Measurements from ENCODE around the gene GRID1.
"Not testable (repeated sequence)": the region's sequence is repeated elsewhere in the genome, so short reads cannot be mapped to it uniquely, and the experiment has no call there.

Gene GRID1

GRCh38 chr10:85781404-85781803 lies 585.2 kb downstream of the GRID1 start:
- DNase-seq: no peak

GRCh38 chr10:85778074-85778473 lies 588.5 kb downstream of the GRID1 start:
- DNase-seq: no peak

DNA sequence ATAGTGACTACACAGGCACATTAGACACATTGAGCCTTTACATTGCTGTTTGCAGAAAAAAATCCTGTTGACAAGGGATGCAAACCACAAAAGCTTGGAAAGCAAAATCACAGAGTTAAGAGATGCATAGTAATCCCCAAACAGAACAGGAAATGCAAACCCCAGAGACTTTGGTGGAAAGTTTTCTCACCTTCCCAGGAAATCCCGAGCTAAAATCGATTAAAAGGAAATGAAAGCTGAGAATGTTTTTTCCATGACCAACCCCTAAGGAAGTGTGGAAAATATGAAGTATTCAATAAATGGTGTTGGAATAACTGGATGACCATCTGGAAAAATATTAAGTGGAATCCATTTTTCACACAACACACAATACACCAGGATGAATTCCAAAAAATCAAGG lies 598.7 kb downstream of the GRID1 start:
- no peak for DNase-seq

DNA sequence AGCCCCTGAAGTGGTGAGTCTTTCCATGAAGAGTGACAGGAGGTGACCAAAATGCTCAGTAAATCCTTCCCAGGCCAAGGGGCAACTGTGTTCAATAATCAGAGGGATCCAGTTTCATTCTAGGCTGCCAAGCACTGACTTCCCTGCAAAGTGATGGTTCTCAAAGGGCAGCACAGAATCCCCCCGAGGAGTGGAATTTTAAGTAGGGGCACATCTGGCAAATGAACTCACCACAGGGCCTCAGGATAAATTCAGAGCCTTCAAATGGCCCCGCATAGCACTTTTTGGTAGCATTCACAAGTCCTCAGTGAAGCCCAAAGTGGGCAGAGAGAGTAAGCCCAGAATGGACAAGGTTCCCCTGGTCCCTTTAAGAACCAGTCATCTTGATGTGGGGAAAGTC lies 602.5 kb downstream of the GRID1 start:
- DNase-seq: no peak

DNA sequence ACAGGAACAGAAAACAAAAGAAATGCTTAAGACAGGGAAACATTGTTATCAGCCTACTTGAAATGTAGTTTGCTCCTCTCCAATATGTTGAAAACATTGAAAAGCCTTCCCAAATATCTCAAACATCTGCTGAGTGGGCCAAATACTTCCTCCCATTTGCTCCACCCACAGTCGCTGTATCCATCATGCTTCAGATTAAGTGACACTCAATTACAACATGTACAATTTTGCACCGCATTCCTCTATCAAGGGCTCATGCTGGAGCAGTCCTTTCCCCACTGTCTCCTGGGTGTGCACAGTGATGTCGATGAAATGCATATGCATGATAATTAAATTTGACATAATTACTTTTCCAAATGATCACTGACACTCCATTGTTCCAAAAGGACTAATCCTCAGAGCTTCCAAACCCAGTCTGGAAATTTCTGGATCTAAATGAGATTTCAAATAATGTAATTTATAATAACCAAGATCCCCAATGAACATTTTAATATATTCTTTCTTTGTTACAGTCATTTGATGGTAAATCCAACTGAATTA lies 604.6 kb downstream of the GRID1 start:
- DNase-seq: no peak

GRCh38 chr10:85741626-85742300 lies 624.8 kb downstream of the GRID1 start:
- no peak for DNase-seq

DNA sequence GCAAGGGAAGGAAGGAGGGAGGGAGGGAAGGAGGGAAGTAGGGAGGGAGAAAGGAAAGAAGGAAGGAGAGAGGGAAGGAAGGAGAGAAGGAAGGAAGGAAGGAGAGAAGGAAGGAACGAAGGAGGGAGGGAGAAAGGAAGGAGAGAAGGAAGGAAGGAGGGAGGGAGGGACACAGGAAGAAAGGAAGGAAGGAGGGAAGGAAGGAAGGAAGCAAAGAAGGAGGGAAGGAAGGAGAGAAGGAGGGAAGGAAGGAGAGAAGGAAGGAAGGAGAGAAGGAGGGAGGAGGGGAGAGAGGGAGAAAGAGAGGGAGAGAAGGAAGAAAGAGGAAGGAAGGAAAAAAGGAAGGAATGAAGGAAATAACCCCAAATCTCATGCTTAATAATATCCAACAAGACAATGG lies 630.6 kb downstream of the GRID1 start:
- DNase-seq: no peak

- DNase-seq: no peak
These were observed 631.8 kb downstream of the GRID1 start for GRCh38 chr10:85734791-85735190.

GRCh38 chr10:85724215-85724614 lies 642.4 kb downstream of the GRID1 start:
- no peak for DNase-seq

DNA sequence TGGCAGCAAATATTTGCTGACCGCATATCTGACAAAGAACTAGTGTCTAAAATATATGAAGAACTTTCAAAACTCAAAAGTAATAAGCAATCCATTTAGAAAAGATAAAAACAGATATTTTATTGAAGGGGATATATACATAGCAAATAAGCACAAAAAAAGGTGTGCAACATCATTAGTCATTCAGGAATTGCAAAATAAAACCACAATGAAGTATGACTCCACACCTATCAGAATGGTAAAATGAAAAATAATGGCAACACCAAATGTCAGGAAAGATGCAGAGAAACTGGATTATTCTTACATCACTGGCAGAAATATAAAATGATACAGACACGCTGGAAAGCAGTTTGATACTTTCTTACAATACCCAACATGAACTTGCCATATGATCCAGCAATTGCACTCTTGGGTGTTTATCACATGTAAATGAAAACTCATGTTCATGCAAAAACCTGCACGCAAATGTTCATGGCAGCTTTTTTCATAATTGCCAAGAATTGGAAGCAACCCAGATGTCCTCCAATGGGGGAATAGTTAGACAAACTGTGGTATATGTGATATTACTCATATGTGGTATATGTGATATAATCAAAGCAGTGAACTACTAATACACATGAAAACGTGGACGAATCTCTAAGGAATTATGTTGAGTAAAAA lies 645.5 kb downstream of the GRID1 start:
- DNase-seq: no peak

DNA sequence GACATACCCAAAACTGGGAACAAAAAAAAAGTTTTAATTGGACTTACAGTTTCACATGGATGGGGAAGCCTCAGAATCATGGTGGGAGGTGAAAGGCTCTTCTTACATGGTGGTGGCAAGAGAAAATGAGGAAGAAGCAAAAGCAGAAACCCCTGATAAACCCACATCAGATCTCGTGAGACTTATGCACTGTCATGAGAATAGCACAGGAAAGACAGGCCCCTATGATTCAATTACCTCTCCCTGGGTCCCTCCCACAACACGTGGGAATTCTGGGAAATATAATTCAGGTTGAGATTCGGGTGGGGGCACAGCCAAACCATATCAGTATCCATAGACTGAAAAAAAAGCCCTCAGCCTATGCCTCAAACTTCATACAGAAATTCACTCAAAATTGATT lies 647.2 kb downstream of the GRID1 start:
- DNase-seq: no peak

- no peak for DNase-seq
These were observed 652.7 kb downstream of the GRID1 start for GRCh38 chr10:85713885-85714284.

DNA sequence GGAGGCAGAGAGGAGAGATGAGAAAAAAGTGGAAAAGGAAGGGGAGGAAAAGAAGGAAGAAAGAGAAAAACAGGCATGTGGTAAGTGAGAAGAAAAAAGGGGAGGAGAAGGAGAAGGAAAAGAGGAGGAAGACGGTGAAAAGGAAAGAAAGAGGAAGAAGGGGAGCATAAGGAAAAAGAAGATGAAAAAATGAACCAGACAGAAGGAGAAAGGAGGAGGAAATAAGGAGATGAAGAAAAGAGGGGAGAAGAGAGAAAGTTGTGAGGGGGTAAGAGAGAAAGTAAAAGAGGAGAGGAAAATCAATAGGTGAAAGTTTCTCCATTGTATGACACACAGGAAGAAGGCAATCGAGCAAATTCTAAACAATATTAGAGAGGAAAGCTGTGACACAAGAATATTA lies 663.8 kb downstream of the GRID1 start:
- no peak for DNase-seq

DNA sequence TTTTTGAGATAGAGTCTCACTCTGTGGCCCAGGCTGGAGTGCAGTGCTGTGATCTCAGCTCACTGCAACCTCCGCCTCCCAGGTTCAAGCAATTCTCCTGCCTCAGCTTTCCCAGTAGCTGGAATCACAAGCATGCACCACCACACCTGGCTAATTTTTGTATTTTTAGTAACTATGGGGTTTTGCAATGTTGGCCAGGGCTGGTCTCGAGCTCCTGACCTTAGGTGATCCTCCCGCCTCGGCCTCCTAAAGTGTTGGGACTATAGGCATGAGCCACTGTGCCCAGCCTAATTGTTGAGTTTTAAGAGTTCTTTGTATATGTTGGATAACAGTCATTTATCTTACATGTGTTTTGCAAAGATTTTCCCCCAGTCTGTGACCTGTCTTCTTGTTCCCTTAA lies 667.5 kb downstream of the GRID1 start:
- not testable (repeated sequence) for DNase-seq

GRCh38 chr10:85696893-85697292 lies 669.7 kb downstream of the GRID1 start:
- no peak for DNase-seq

DNA sequence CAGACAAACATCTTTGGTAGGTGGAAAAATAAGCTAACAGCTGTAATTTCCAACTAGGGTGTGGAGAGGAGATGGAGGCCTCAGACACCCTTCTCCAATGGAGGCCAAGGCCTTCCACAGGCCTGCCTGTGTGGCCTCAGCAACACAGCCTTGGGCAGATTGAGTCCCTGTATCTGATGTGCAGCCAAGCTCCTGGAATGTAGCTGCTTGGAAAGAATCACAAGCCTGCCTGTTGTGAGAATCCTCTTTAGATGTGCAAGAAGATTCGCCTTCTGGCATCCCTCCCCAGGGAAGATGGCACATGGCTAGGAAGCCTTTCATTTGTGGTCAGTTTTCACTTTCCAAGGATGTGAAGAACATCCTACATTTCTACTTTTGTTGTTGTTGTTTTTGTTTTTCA lies 684.0 kb downstream of the GRID1 start:
- no peak for DNase-seq

DNA sequence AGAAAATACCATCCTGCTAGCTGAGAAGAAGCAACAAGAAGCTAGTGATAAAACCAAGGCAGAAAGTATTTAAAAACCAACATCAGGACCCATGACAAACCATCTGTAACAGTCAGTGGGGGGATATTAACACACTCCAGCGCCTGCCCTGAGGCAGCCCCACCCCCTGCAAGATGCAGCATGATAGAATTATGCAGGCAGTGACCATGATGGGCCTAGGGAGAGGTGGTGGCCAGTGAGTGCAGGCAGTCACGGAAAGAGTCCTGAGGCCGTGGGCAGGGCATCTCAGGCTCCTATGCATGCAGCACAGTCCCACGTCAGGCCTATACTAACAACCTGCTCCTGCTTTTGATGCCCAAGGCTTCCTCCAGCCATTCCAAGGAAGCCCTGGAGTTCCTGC lies 686.9 kb downstream of the GRID1 start:
- DNase-seq: no peak

GRCh38 chr10:85679061-85679460 lies 687.5 kb downstream of the GRID1 start:
- no peak for DNase-seq

GRCh38 chr10:85674851-85675250 lies 691.7 kb downstream of the GRID1 start:
- DNase-seq: no peak

DNA sequence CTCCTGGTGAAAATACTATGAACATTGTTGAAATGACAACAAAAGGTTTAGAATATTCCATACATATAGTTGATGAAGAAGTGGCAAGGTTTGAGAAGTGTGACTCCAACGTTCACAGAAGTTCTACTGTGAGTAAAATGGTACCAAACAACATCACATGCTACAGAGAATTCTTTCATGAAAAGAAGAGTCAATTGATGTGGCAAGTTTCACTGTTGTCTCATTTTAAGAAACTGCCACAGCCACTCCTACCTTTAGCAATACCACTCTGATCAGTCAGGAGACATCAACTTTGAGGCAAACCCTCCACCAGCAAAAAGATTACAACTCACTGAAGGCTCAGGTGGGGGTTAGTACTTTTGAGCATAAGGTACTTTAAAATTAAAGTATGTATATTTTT lies 693.3 kb downstream of the GRID1 start:
- DNase-seq: no peak

DNA sequence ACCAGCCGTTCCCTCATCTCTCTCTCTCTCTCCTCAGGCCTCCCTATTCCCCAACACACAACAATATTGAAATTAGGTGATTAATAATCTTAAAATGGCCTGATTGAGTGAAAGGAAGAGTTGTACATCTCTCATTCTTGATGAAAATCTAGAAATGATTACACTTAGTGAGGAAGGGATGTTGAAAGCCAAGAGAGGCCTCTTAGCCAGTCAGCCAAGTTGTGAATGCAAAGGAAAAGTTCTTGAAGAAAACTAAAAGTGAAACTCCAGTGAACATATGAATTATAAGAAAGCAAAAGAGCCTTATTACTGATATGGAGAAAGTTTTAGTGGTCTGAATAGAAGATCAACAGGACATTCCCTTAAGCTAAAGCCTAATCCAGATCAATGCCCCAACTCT lies 695.1 kb downstream of the GRID1 start:
- DNase-seq: no peak

- no peak for DNase-seq
These were observed 698.1 kb downstream of the GRID1 start for GRCh38 chr10:85668522-85668921.

DNA sequence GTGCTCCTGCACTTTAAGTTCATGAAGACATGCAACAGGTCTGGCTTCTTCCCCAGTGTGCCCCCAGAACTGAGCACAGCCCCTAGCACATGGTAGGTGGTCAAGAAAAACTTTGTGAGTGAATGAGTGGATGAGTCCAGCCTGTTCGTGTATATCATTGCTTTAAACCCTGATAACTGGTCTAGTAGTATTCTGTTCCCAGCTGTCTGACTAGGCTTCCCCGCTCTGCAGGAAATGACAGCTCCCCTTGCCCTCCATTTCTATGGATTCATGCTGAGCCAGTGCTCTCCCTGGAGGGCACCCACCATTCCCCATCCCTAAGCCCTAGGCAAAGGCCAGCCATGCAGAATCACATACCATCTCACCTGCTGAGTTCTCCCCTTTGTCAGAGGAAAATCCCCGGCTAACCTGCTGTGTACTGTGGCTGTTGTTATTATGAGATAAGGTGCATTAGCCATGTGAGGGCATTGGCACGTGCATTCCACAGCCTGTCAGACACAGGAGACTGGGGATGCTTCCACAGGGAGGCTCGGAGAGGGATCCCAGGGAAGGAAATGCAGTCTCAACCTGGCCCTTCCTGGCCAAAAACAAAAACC lies 698.9 kb downstream of the GRID1 start:
- DNase-seq: no peak

- DNase-seq: no peak
These were observed 699.6 kb downstream of the GRID1 start for GRCh38 chr10:85666987-85667386.
